HG02642 (cell line): Measurements from ENCODE around the gene NFKBIE.

ENCODE experiments used
- ATAC-seq: cut with Tn5 transposase; IDR thresholded peaks from one replicate; pipeline ENCODE4 v1.9.1; 2021; ENCODE audit warnings: mild to moderate bottlenecking; ENCODE audit not compliant: unreplicated experiment, poor library complexity

Gene NFKBIE

GRCh38 chr6:44298055-44298803, 32.9 kb upstream of the NFKBIE start:
- ATAC-seq, result no peak

GRCh38 chr6:44297063-44298038, 32.0 kb upstream of the NFKBIE start:
- peak; percentile 62 for ATAC-seq

- ATAC-seq, result no peak
These were observed 29.8 kb upstream of the NFKBIE start for GRCh38 chr6:44294832-44295791.

GRCh38 chr6:44292661-44293365, 27.5 kb upstream of the NFKBIE start:
- no peak for ATAC-seq

GRCh38 chr6:44291841-44292240, 26.5 kb upstream of the NFKBIE start:
- ATAC-seq, result no peak

GRCh38 chr6:44289726-44290260, 24.4 kb upstream of the NFKBIE start:
- ATAC-seq, result no peak

GRCh38 chr6:44286747-44287146, 21.4 kb upstream of the NFKBIE start:
- ATAC-seq, result no peak

- ATAC-seq, result no peak
These were observed 20.9 kb upstream of the NFKBIE start for GRCh38 chr6:44286285-44286565.

- no peak for ATAC-seq
These were observed 20.4 kb upstream of the NFKBIE start for GRCh38 chr6:44285552-44286284.

GRCh38 chr6:44284867-44285266, 19.5 kb upstream of the NFKBIE start:
- ATAC-seq, result no peak

GRCh38 chr6:44284121-44284520, 18.8 kb upstream of the NFKBIE start:
- ATAC-seq, result no peak

GRCh38 chr6:44278774-44279697, 13.7 kb upstream of the NFKBIE start:
- no peak for ATAC-seq

GRCh38 chr6:44278315-44278714, 13.0 kb upstream of the NFKBIE start:
- no peak for ATAC-seq

- no peak for ATAC-seq
These were observed 12.4 kb upstream of the NFKBIE start for GRCh38 chr6:44277763-44278162.

- no peak for ATAC-seq
These were observed 11.6 kb upstream of the NFKBIE start for GRCh38 chr6:44276667-44277640.

- no peak for ATAC-seq
These were observed 10.6 kb upstream of the NFKBIE start for GRCh38 chr6:44275749-44276648.
